Peyer's patch (tissue), 4 donors: ENCODE data around the gene BEND7.

Source experiments
- POLR2A ChIP-seq, 2 donors: fragments of 450-650 bp; IDR thresholded peaks; one replicate each; pipeline ENCODE4 v1.5.1; 2017; ENCODE audit warnings: antibody characterized with exemption in 2 of 2, mild to moderate bottlenecking in 2 of 2, moderate library complexity in 2 of 2
- TF ChIP-seq, protein P1 (sequence below), 6 experiments: fragments of 450-650 bp in 4 of 6; fragments of 200-600 bp in 2 of 6; sonication (generic) in 1 of 6; IDR thresholded peaks; one replicate each; pipeline ENCODE4 v1.5.1; 2017 to 2019; ENCODE audit warnings: antibody characterized with exemption in 6 of 6, mild to moderate bottlenecking in 3 of 6, moderate library complexity in 1 of 6

DNA sequence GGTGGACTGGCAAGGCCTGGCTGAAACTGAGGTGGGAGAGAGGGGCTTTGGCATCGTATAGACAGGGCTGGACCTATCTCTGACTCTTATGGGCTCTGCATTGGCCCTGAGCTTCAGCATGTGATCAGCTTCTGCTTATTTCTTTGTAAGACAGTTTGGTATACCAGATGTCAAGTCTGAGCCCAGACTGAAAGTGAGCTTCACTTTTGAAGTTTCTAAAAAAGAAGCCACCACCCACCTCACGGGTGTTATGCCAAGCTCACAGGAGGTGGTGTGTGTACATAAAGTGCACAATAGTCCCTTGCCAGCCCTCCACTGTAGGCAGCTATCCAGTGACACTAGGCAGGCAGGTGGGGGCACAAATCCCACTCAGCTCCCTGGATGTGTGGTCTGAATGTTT lies 112.1 kb downstream of the BEND7 start:
- TF ChIP-seq, protein P1, sequence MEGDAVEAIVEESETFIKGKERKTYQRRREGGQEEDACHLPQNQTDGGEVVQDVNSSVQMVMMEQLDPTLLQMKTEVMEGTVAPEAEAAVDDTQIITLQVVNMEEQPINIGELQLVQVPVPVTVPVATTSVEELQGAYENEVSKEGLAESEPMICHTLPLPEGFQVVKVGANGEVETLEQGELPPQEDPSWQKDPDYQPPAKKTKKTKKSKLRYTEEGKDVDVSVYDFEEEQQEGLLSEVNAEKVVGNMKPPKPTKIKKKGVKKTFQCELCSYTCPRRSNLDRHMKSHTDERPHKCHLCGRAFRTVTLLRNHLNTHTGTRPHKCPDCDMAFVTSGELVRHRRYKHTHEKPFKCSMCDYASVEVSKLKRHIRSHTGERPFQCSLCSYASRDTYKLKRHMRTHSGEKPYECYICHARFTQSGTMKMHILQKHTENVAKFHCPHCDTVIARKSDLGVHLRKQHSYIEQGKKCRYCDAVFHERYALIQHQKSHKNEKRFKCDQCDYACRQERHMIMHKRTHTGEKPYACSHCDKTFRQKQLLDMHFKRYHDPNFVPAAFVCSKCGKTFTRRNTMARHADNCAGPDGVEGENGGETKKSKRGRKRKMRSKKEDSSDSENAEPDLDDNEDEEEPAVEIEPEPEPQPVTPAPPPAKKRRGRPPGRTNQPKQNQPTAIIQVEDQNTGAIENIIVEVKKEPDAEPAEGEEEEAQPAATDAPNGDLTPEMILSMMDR (IDR thresholded peaks at IDR 0.05) = no peak
- TF ChIP-seq POLR2A (IDR thresholded peaks at IDR 0.05) = no peak
